Fibroblast of skin of left quadriceps (primary cell): ENCODE measurements around the gene SPIN2A.
"Not testable (repeated sequence)": the region's sequence is repeated elsewhere in the genome, so short reads cannot be mapped to it uniquely, and the experiment has no call there.

Source experiments
- DNase-seq, 2 experiments: peaks; one replicate each; pipeline ENCODE4 v3.0.0-alpha.2; 2013; ENCODE audit warnings: low read depth in 2 of 2

Gene SPIN2A

GRCh38 chrX:57102918-57103317 lies 34.3 kb downstream of the SPIN2A start:
- not testable (repeated sequence) for DNase-seq
